HepG2 (cell line): ENCODE measurements around the gene BRAT1. TPM values are rescaled to one million over a fixed set of nuclear protein-coding genes. Genes with fewer than 3 reads are reported as not detected.
A peak's percentile ranks its signal among the peaks of the same experiment; 100 is the strongest.

Experiments
- AGO2 ChIP-seq: fragments of 200-400 bp; formaldehyde crosslinking; optimal IDR thresholded peaks from 2 replicates; pipeline ENCODE3; 2017; ENCODE audit warnings: mild to moderate bottlenecking, low read depth, low read length, moderate library complexity
- CENPT ChIP-seq: sonication (generic); formaldehyde crosslinking; IDR thresholded peaks from 2 replicates; pipeline ENCODE4 v1.8.0; 2022; ENCODE audit warnings: low read depth, mild to moderate bottlenecking, moderate library complexity, missing genetic modification reagents
- CTCF ChIP-seq: sonication (generic); formaldehyde crosslinking; IDR thresholded peaks from 2 replicates; pipeline ENCODE4 v1.5.0; 2020; ENCODE audit warnings: mild to moderate bottlenecking, missing genetic modification reagents, moderate library complexity
- FOXK2 ChIP-seq: fragments of 450-650 bp; IDR thresholded peaks from 2 replicates; pipeline ENCODE4 v1.6.1; 2016
- HNRNPH1 ChIP-seq: fragments of 200-400 bp; formaldehyde crosslinking; optimal IDR thresholded peaks from 2 replicates; pipeline ENCODE3; 2017; ENCODE audit warnings: mild to moderate bottlenecking, low read depth, low read length
- MAFF ChIP-seq: IDR thresholded peaks from 2 replicates; pipeline ENCODE4 v1.6.1; 2011; ENCODE audit warnings: low read depth, low read length, improper control_type of control experiment
- MED13 ChIP-seq: sonication (generic); formaldehyde crosslinking; IDR thresholded peaks from 2 replicates; pipeline ENCODE4 v1.5.0; 2020; ENCODE audit warnings: missing genetic modification reagents
- MTERF4 ChIP-seq: sonication (generic); formaldehyde crosslinking; IDR thresholded peaks from 2 replicates; pipeline ENCODE4 v1.8.0; 2023; ENCODE audit warnings: mild to moderate bottlenecking, missing genetic modification reagents
- NFKBIZ ChIP-seq: IDR thresholded peaks from 2 replicates; pipeline ENCODE4 v1.6.1; 2018; ENCODE audit warnings: missing genetic modification reagents, missing compliant biosample characterization
- PHF8 ChIP-seq: sonication (generic); formaldehyde crosslinking; IDR thresholded peaks from 2 replicates; pipeline ENCODE4 v1.5.0; 2020; ENCODE audit warnings: missing genetic modification reagents
- PRMT3 ChIP-seq: sonication (generic); formaldehyde crosslinking; IDR thresholded peaks from 2 replicates; pipeline ENCODE4 v1.8.1; 2022; ENCODE audit warnings: low read depth, mild to moderate bottlenecking, moderate library complexity, missing genetic modification reagents, borderline replicate concordance
- RORA ChIP-seq: sonication (generic); formaldehyde crosslinking; IDR thresholded peaks from 2 replicates; pipeline ENCODE4 v1.5.0; 2020; ENCODE audit warnings: mild to moderate bottlenecking, missing genetic modification reagents, moderate library complexity
- TBP ChIP-seq: sonication (generic); formaldehyde crosslinking; IDR thresholded peaks from 2 replicates; pipeline ENCODE4 v1.5.0; 2020; ENCODE audit warnings: missing genetic modification reagents
- TRAFD1 ChIP-seq: sonication (generic); formaldehyde crosslinking; IDR thresholded peaks from 2 replicates; pipeline ENCODE4 v1.5.1; 2020; ENCODE audit warnings: missing genetic modification reagents, mild to moderate bottlenecking, borderline replicate concordance
- ZFX ChIP-seq: sonication (generic); formaldehyde crosslinking; IDR thresholded peaks from 2 replicates; pipeline ENCODE4 v1.4.0; 2020; ENCODE audit warnings: mild to moderate bottlenecking, low read depth, missing genetic modification reagents, moderate library complexity
- ZFY ChIP-seq: sonication (generic); formaldehyde crosslinking; IDR thresholded peaks from 2 replicates; pipeline ENCODE4 v1.4.0; 2020; ENCODE audit warnings: missing genetic modification reagents
- ZNF205 ChIP-seq: IDR thresholded peaks from 2 replicates; pipeline ENCODE4 v1.6.1; 2018; ENCODE audit warnings: missing biosample characterization, missing genetic modification reagents
- ZNF264 ChIP-seq: sonication (generic); formaldehyde crosslinking; IDR thresholded peaks from 2 replicates; pipeline ENCODE4 v1.4.0; 2020; ENCODE audit warnings: missing genetic modification reagents
- ZNF501 ChIP-seq: sonication (generic); formaldehyde crosslinking; IDR thresholded peaks from 2 replicates; pipeline ENCODE4 v1.5.1; 2020; ENCODE audit warnings: mild to moderate bottlenecking, moderate library complexity, missing genetic modification reagents
- ZNF556 ChIP-seq: sonication (generic); formaldehyde crosslinking; IDR thresholded peaks from 2 replicates; pipeline ENCODE4 v1.4.0; 2020; ENCODE audit warnings: mild to moderate bottlenecking, missing genetic modification reagents, borderline replicate concordance
- polyA plus RNA-seq, 8 experiments: library from polyadenylated mRNA; depleted of rRNA in 3 of 8; stranded (reverse) in 7 of 8; unstranded in 1 of 8; fragments of >200 nt; fragmentation: Illumina TruSeq in 4 of 8; extraction: Trizol in 4 of 8; gene quantifications; 2 replicates each; pipeline versions ENCODE4 v1.2.1 to v1.2.3, GENCODE V29; 2011 to 2016; ENCODE audit warnings: low read depth in 4 of 8, missing spikeins in 1 of 8, mixed read lengths in 1 of 8; ENCODE audit not compliant: insufficient read depth in 1 of 8
- total RNA-seq, 5 experiments: library from RNA; depleted of rRNA; stranded (reverse); fragments of >200 nt; fragmentation: Illumina TruSeq; extraction: Trizol; gene quantifications; 2 replicates each; pipeline ENCODE4 v1.2.3, GENCODE V29; 2016; ENCODE audit warnings: low read depth in 1 of 5
- TF ChIP-seq, protein P1 (sequence below): sonication (generic); formaldehyde crosslinking; IDR thresholded peaks from 2 replicates; pipeline ENCODE4; 2020; ENCODE audit warnings: missing genetic modification reagents, mild to moderate bottlenecking, borderline replicate concordance

The BRAT1 gene
- total and polyA plus RNA-seq, 2 of the 13 experiments (the other 11 are each of a cell fraction or from before 2014, with no cell fraction given), result 10.2 to 20.3 TPM

DNA sequence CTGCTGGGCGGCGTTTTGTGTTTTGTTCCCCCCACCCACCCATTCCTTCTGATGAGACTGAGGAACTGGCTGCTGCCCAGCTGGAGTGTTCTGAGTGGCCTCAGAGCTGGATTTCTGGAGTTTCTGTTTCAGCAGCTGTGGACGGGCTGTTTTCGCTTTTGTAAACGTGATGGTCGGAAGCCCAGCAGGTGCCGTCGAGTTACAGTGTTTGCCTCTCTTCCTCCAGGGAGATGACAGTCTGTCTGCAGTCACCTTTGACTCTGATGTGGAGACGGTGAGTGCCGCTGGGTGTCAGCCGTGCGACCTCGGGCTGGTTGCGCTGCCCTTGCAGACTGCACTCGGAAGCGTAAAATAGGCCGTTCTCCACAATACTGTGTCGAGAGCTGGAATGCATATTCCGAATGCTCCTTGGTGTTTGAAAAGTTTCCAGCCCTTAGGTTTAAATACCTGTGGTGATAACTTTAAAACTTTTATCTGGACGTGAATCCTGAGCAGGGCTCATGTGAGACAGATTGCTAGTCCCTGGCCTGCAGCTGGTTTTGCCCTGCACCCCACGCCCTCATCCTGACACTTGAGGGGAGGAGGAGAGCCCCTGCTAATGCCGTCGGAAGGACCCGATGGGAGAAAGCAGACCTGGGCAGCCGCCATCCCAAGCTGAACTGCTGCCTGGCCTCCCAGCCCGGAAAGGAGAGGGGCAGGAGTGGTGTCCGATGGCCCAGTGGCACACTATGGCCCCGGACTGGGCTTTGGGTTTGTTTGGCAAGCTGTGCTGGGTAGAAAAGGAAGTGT is 11.8 kb upstream of the BRAT1 start (continued):
- TF ChIP-seq ZFY (CRISPR knock-in tag) (peak; percentile 27; the same call in 1 of the 2 replicates), RORA (CRISPR knock-in tag) (no peak), TRAFD1 (no peak), ZNF556 (CRISPR knock-in tag) (no peak; the same call in 1 of the 2 replicates), PHF8 (no peak), CTCF (CRISPR knock-in tag) (peak; percentile 85), ZNF501 (CRISPR knock-in tag) (peak; percentile 88), FOXK2 (no peak), PRMT3 (CRISPR knock-in tag) (no peak), HNRNPH1 (no peak), NFKBIZ (CRISPR knock-in tag) (no peak), MTERF4 (no peak), ZNF264 (CRISPR knock-in tag) (no peak), CENPT (CRISPR knock-in tag) (no peak), ZNF205 (CRISPR knock-in tag) (no peak), AGO2 (no peak), ZFX (CRISPR knock-in tag) (peak; percentile 42; the same call in 1 of the 2 replicates), TBP (CRISPR knock-in tag) (no peak), MAFF (no peak), MED13 (CRISPR knock-in tag) (no peak)
- TF ChIP-seq, protein P1, sequence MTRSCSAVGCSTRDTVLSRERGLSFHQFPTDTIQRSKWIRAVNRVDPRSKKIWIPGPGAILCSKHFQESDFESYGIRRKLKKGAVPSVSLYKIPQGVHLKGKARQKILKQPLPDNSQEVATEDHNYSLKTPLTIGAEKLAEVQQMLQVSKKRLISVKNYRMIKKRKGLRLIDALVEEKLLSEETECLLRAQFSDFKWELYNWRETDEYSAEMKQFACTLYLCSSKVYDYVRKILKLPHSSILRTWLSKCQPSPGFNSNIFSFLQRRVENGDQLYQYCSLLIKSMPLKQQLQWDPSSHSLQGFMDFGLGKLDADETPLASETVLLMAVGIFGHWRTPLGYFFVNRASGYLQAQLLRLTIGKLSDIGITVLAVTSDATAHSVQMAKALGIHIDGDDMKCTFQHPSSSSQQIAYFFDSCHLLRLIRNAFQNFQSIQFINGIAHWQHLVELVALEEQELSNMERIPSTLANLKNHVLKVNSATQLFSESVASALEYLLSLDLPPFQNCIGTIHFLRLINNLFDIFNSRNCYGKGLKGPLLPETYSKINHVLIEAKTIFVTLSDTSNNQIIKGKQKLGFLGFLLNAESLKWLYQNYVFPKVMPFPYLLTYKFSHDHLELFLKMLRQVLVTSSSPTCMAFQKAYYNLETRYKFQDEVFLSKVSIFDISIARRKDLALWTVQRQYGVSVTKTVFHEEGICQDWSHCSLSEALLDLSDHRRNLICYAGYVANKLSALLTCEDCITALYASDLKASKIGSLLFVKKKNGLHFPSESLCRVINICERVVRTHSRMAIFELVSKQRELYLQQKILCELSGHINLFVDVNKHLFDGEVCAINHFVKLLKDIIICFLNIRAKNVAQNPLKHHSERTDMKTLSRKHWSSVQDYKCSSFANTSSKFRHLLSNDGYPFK (CRISPR knock-in tag), result no peak
